HG03457 (cell line): Measurements from ENCODE around the gene ZNF385D.

ENCODE experiments used
- ATAC-seq: cut with Tn5 transposase; IDR thresholded peaks from one replicate; pipeline ENCODE4 v1.9.1; 2021; ENCODE audit warnings: moderate number of reproducible peaks; ENCODE audit not compliant: unreplicated experiment

The ZNF385D gene

GRCh38 chr3:21682206-21682605 lies 68.8 kb downstream of the ZNF385D start:
- ATAC-seq, result no peak

GRCh38 chr3:21673393-21673792 lies 77.6 kb downstream of the ZNF385D start:
- no peak for ATAC-seq

- ATAC-seq, result no peak
Measured at GRCh38 chr3:21672303-21672702, 78.7 kb downstream of the ZNF385D start.

GRCh38 chr3:21670386-21670785 lies 80.6 kb downstream of the ZNF385D start:
- no peak for ATAC-seq

DNA sequence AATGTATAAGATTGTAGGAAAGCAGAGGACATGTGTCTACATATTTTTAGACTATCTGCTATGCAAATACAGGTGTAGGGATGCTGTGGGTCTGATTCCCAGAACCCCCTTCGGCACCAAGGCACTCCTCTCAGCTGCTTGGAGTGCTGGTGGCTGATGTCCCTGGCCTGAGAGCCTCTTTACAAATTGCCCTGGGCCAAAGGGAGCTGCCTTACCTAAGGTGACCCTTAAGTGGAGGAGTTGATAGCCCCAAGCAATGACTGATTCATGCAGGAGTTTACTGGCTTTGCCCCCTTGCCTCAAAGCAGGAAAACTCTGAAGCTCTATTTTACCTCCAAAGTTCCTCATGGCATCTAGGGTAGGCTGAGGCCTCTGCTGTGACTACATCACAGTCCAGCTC lies 83.0 kb downstream of the ZNF385D start:
- no peak for ATAC-seq

DNA sequence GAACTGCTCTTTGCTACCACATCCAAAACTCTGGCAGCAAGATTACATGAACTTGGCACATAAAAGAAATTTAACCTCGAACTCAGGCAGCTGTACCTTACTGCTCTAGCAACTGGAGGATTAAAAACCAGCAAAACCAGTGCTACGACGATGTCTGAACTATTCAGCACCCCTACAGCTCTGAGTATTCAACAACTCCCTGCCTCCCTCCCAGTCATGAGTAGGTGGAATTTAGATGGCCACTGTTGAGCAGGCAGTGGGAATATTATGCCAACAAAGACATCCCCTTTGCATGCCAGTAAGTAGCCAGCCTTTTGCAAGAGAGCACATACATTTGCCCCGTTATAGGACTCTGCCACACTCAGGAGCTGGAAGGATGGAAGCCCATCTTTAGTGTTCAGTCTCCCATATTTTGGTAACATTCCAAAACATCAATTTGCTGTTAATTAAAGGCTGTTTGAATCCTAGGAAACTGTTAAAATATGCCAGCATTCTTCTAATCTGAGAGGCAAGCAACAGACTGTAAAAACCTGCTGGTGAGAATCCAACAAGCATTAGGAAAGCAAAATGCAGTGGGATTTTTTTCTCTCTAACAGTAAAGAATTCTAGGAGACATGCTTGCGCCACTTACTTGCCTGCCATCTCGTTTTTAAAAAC lies 85.4 kb downstream of the ZNF385D start:
- ATAC-seq, result no peak

GRCh38 chr3:21664996-21665395 lies 86.0 kb downstream of the ZNF385D start:
- no peak for ATAC-seq

GRCh38 chr3:21662403-21662802 lies 88.6 kb downstream of the ZNF385D start:
- ATAC-seq, result no peak

DNA sequence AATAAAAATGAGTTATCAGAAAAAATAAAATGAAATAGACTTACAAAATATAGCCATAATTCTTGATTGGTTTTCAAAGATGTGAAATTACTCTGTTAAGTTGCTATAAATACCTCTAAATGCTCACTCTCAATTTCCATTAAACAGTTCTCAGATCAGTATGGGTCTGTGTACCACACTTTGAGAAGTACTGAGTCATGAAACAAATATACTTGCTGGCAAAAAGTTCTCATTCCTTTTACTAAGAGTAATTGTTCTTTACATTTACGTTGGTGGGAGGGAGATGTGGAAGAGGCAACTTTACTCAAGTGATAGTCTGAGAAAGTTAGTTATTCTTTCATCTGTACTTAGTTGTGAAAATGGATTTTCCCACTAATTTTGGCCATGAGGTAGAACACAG lies 96.3 kb downstream of the ZNF385D start:
- no peak for ATAC-seq

GRCh38 chr3:21654241-21654640 lies 96.8 kb downstream of the ZNF385D start:
- no peak for ATAC-seq

DNA sequence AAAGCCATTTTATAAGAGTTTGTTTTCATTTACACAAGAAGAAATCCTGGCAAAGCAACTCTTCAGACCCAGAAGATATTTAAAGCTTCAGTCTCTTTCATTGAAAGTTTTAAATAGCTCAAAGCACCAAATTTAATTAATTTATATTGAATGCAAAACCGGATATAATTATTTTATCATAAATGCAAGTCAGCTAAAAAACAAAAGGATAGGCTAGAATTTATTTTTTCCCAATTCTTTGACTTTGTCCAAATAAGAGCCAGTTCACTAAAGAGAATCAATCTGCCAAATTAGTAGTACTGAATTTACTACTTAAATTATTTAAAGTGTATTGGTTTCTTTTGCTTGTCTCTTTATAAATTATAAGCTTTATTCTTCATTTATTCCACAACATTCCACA lies 101.5 kb downstream of the ZNF385D start:
- no peak for ATAC-seq

- no peak for ATAC-seq
Measured at GRCh38 chr3:21647961-21648360, 103.0 kb downstream of the ZNF385D start.

- ATAC-seq, result no peak
Measured at GRCh38 chr3:21645121-21645897, 105.7 kb downstream of the ZNF385D start.

DNA sequence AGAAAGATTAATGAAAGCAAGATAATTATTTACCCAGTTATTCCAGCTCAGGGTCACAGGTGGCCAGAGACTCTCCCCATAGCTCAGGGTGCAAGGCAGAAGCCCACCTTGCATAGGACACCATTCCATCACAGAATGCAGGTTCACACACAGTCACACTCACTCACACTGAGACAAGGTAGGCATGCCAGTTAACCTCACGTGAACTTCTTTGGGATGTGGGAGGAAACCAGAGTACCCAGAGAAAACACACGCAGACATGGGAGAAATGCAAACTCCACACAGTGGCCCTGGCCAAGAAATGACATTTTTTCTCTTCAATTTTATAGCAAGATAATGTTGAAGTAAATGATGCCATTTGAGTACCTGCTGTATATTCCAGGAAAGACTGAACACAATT lies 106.7 kb downstream of the ZNF385D start:
- no peak for ATAC-seq

- no peak for ATAC-seq
Measured at GRCh38 chr3:21643752-21644151, 107.3 kb downstream of the ZNF385D start.

- ATAC-seq, result no peak
Measured at GRCh38 chr3:21642433-21642832, 108.6 kb downstream of the ZNF385D start.

DNA sequence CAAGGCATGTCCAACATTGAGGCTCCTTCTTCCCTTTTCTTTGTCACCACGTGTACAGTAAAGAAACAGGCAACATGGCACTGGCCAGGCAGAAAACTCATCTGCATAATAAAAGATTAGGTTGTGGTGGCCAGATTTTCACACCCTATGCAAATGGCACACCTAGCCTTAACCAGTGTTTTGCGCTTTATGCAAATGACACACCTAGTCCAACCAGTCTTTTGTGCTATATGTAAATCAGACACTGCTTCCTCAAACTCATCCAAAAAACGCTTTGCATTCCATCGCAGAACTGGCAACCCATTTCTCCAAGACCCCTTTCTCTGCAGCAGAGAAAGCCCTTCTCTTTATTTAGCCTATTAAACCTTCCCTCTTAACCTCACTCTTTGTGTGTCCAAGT lies 109.1 kb downstream of the ZNF385D start:
- ATAC-seq, result no peak

GRCh38 chr3:21638488-21638887 lies 112.5 kb downstream of the ZNF385D start:
- no peak for ATAC-seq

- no peak for ATAC-seq
Measured at GRCh38 chr3:21634112-21634511, 116.9 kb downstream of the ZNF385D start.

DNA sequence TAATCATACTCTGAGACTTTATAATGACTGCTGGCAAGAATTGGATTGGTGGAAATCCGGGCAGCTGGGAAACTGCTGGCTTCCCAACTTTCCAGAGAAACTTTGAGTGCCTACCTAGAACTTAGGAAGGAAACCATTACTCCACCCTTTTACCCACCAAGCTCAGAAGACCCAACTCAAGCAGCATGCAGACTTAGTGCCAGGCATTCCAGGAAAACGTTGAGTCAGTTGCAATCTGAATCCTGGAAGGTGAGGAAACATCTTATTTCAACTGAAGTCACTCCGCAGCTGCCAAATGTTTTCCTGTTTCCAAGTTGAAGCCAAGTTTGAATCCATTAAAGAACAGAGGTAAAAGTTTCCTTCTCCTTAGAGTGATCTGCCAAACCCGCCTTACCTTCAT lies 126.5 kb downstream of the ZNF385D start:
- no peak for ATAC-seq

- no peak for ATAC-seq
Measured at GRCh38 chr3:21621181-21621651, 129.8 kb downstream of the ZNF385D start.

DNA sequence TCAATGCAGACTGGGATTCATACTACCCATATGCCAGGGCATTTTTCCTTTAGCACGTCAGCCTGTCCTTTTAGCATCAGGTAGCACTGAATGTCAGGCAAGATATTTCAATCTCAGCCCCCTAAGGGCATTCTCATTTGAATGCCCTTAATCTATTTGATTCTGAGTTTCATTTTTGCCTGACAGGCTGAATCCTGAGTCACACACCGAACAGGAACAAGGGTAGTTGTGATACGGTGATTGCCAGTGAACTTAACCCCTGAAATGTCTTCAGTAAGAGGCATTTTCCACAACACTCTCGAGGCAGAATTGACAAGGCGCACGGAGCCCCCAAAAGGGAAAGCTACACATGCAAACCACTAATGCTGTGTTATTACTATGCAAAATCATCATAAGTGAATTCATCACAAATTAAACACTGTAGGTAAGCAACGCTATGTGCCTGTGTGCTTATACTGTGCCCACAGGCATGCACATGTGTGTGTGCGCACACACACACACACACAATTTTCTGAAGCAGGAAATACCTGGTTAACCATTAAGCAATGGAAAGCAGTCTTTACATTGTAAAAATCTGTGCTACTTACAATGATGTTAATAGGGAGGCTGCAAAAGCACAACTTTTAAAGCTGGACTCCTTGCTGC lies 130.4 kb downstream of the ZNF385D start:
- ATAC-seq, result no peak
